ENCODE measurements around the gene PTCD2.
"Not testable (repeated sequence)": the region's sequence is repeated elsewhere in the genome, so short reads cannot be mapped to it uniquely, and the experiment has no call there.

PTCD2 gene

GRCh38 chr5:72319976-72320752, at the start of gene PTCD2, which contains the start of gene MRPS27:
Gene PTCD2, plus strand, starts transcription at chr5:72320373. Its CDS starts 10 bp downstream, at chr5:72320383.
Gene MRPS27, minus strand, starts transcription at chr5:72320240. Its CDS starts 19 bp downstream, at chr5:72320221.
- peak; percentile 98 to 99 for DNase-seq

GRCh38 chr5:72271702-72272101, 48.5 kb upstream of the PTCD2 start:
- no peak for DNase-seq

GRCh38 chr5:72272398-72272797, 47.8 kb upstream of the PTCD2 start:
- DNase-seq, result no peak

- no peak for DNase-seq
Measured at GRCh38 chr5:72273547-72273946, 46.6 kb upstream of the PTCD2 start.

- DNase-seq, result no peak
Measured at GRCh38 chr5:72276219-72276752, 43.9 kb upstream of the PTCD2 start.

GRCh38 chr5:72280581-72281069, 39.5 kb upstream of the PTCD2 start:
- peak in 1 of 2 experiments; percentile 44 for DNase-seq

GRCh38 chr5:72281430-72281763, 38.8 kb upstream of the PTCD2 start:
- no peak for DNase-seq

- DNase-seq, result no peak
Measured at GRCh38 chr5:72281764-72282499, 38.2 kb upstream of the PTCD2 start.

- DNase-seq, result no peak
Measured at GRCh38 chr5:72282878-72283277, 37.3 kb upstream of the PTCD2 start.

- DNase-seq, result no peak
Measured at GRCh38 chr5:72283358-72283757, 36.8 kb upstream of the PTCD2 start.

GRCh38 chr5:72284559-72285423, 35.4 kb upstream of the PTCD2 start:
- no peak for DNase-seq

GRCh38 chr5:72285424-72285821, 34.8 kb upstream of the PTCD2 start:
- DNase-seq, result no peak

GRCh38 chr5:72286798-72287197, 33.4 kb upstream of the PTCD2 start:
- DNase-seq, result no peak

GRCh38 chr5:72288924-72289323, 31.2 kb upstream of the PTCD2 start:
- DNase-seq, result no peak

GRCh38 chr5:72290356-72291133, 29.6 kb upstream of the PTCD2 start:
- DNase-seq, result no peak

- DNase-seq, result no peak
Measured at GRCh38 chr5:72291601-72292000, 28.6 kb upstream of the PTCD2 start.

GRCh38 chr5:72292411-72292810, 27.8 kb upstream of the PTCD2 start:
- DNase-seq, result no peak

GRCh38 chr5:72293495-72294055, 26.6 kb upstream of the PTCD2 start:
- no peak for DNase-seq

- DNase-seq, result no peak
Measured at GRCh38 chr5:72294473-72294872, 25.7 kb upstream of the PTCD2 start.

- DNase-seq, result no peak
Measured at GRCh38 chr5:72295539-72295938, 24.6 kb upstream of the PTCD2 start.

- DNase-seq, result no peak
Measured at GRCh38 chr5:72296256-72296655, 23.9 kb upstream of the PTCD2 start.

- DNase-seq, result not testable (repeated sequence)
Measured at GRCh38 chr5:72298136-72298535, 22.0 kb upstream of the PTCD2 start.
